A673 (cell line): ENCODE data around the gene GBGT1. TPM values are rescaled to one million over a fixed set of nuclear protein-coding genes. Genes with fewer than 3 reads are reported as not detected.

Source experiments
- BruUV-seq: library from RNA; stranded (reverse); fragments of 400-500 nt; replicated peaks from 2 replicates; lab custom pipeline; 2021; lab: Mats Ljungman, UMichigan
- CTCF ChIA-PET: fragments of 300-600 bp; sonication (Branson Sonifier 250); formaldehyde crosslinking; loops from one replicate; lab custom pipeline; 2022; ENCODE audit warnings: antibody characterized with exemption; lab: Charles Lee
- POLR2A ChIA-PET: fragments of 300-600 bp; sonication (Branson Sonifier 250); formaldehyde crosslinking; loops from one replicate; lab custom pipeline; 2022; ENCODE audit warnings: antibody characterized with exemption; ENCODE audit not compliant: low non-redundant PET; lab: Charles Lee
- DNase-seq: peaks from one replicate; pipeline ENCODE4 v3.0.0-alpha.2; 2015; ENCODE audit warnings: low spot score
- H3K27ac ChIP-seq: fragments of 200-600 bp; sonication (generic); 2 replicates; pipeline ENCODE4 v1.5.1; 2016; ENCODE audit warnings: mixed run types, low read depth, mild to moderate bottlenecking, mixed read lengths, antibody characterized with exemption, low read length; ENCODE audit not compliant: poor library complexity, severe bottlenecking
- H3K27me3 ChIP-seq: fragments of 200-600 bp; sonication (generic); replicated peaks from 2 replicates; pipeline ENCODE4 v1.6.1; 2017; ENCODE audit warnings: mixed run types, low read depth, mild to moderate bottlenecking, mixed read lengths, antibody characterized with exemption, low read length; ENCODE audit not compliant: insufficient read depth, poor library complexity
- H3K36me3 ChIP-seq: fragments of 200-600 bp; sonication (generic); 2 replicates; pipeline ENCODE4 v1.6.1; 2016; ENCODE audit warnings: mixed run types, mild to moderate bottlenecking, mixed read lengths, antibody characterized with exemption, low read length; ENCODE audit not compliant: insufficient read depth, poor library complexity, severe bottlenecking
- H3K4me1 ChIP-seq: fragments of 200-600 bp; sonication (generic); 2 replicates; pipeline ENCODE4 v1.6.1; 2017; ENCODE audit warnings: mixed run types, mild to moderate bottlenecking, mixed read lengths, antibody characterized with exemption, low read length; ENCODE audit not compliant: insufficient read depth, poor library complexity, severe bottlenecking
- H3K4me3 ChIP-seq: fragments of 200-600 bp; sonication (generic); 2 replicates; pipeline ENCODE4 v1.5.1; 2016; ENCODE audit warnings: low read depth, mixed run types, mild to moderate bottlenecking, mixed read lengths, low read length; ENCODE audit not compliant: poor library complexity, severe bottlenecking
- H3K9me3 ChIP-seq: fragments of 200-600 bp; sonication (generic); 2 replicates; pipeline ENCODE4 v1.6.1; 2016; ENCODE audit warnings: mixed run types, low read depth, mild to moderate bottlenecking, mixed read lengths, antibody characterized with exemption, low read length; ENCODE audit not compliant: poor library complexity, severe bottlenecking
- EZH2 ChIP-seq: fragments of 200-600 bp; sonication (generic); IDR thresholded peaks from 2 replicates; pipeline ENCODE4 v1.6.1; 2017; ENCODE audit warnings: borderline replicate concordance, low read depth, mild to moderate bottlenecking, mixed read lengths, antibody characterized with exemption, low read length; ENCODE audit not compliant: poor library complexity, severe bottlenecking
- intact Hi-C: fragments of 100-400 bp; cut with micrococcal nuclease; formaldehyde crosslinking; loops from one replicate; pipeline ENCODE4 v1.10.0; 2022; ENCODE audit not compliant: unreplicated experiment
- total RNA-seq: library from RNA; stranded (reverse); gene quantifications from 2 replicates; pipeline ENCODE4 v1.2.3, GENCODE V29; 2021
- TF ChIP-seq, protein P1 (sequence below): fragments of 300-800, 200-600 bp; sonication (generic); conservative IDR thresholded peaks from 2 replicates; pipeline ENCODE4 v1.5.1; 2017; ENCODE audit warnings: low read depth, mild to moderate bottlenecking, antibody characterized with exemption, low read length, moderate library complexity, mixed read lengths

Gene GBGT1
- total RNA-seq, 1 experiment from 2014 or later: 1.8 TPM

- no peaks in the 10 kb centered on the region for H3K9me3 ChIP-seq
- H3K27ac ChIP-seq: peak overlapping the region; percentile 80
- H3K4me3 ChIP-seq: peak overlapping the region; percentile 65
- TF ChIP-seq, protein P1, sequence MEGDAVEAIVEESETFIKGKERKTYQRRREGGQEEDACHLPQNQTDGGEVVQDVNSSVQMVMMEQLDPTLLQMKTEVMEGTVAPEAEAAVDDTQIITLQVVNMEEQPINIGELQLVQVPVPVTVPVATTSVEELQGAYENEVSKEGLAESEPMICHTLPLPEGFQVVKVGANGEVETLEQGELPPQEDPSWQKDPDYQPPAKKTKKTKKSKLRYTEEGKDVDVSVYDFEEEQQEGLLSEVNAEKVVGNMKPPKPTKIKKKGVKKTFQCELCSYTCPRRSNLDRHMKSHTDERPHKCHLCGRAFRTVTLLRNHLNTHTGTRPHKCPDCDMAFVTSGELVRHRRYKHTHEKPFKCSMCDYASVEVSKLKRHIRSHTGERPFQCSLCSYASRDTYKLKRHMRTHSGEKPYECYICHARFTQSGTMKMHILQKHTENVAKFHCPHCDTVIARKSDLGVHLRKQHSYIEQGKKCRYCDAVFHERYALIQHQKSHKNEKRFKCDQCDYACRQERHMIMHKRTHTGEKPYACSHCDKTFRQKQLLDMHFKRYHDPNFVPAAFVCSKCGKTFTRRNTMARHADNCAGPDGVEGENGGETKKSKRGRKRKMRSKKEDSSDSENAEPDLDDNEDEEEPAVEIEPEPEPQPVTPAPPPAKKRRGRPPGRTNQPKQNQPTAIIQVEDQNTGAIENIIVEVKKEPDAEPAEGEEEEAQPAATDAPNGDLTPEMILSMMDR: no peak
- no peaks in the 10 kb centered on the region for H3K36me3 ChIP-seq
- POLR2A ChIA-PET: no interaction called here
- H3K27me3 ChIP-seq: no peaks in the 10 kb centered on the region
- no peak for DNase-seq
- no TSS peak for BruUV-seq
- intact Hi-C loops: loop anchor here (10.0 kb wide), 1 partner anchor 945 kb away; the partner anchor contains the start of gene BRD3
- CTCF ChIA-PET: no interaction called here
- H3K4me1 ChIP-seq: peaks cover 31% of the 10 kb centered on the region
Measured at GRCh38 chr9:133119846-133120500, 43.7 kb downstream of the GBGT1 start.

GRCh38 chr9:133119103-133119845 lies 44.4 kb downstream of the GBGT1 start:
- H3K9me3 ChIP-seq: no peaks in the 10 kb centered on the region
- POLR2A ChIA-PET: no interaction called here
- no peaks in the 10 kb centered on the region for H3K36me3 ChIP-seq
- TF ChIP-seq, protein P1: no peak
- TF ChIP-seq EZH2: no peak
- BruUV-seq: no TSS peak
- peak overlapping the region; percentile 65 for H3K4me3 ChIP-seq
- H3K27ac ChIP-seq: peak overlapping the region; percentile 47
- intact Hi-C loops: no loop called here
- CTCF ChIA-PET: interaction anchor here (1.5 kb wide), 1 partner anchor 25 kb away, joined by 4 read pairs; no protein-coding TSS in a partner anchor
- DNase-seq: no peak
- peaks cover 37% of the 10 kb centered on the region for H3K4me1 ChIP-seq
- H3K27me3 ChIP-seq: no peaks in the 10 kb centered on the region

GRCh38 chr9:133118568-133118967 lies 45.1 kb downstream of the GBGT1 start:
- Histone ChIP-seq H3K4me1 (peaks cover 44% of the 10 kb centered on the region), H3K27ac (no peak overlapping the region), H3K9me3 (no peaks in the 10 kb centered on the region), H3K4me3 (no peak overlapping the region), H3K36me3 (no peaks in the 10 kb centered on the region), H3K27me3 (no peaks in the 10 kb centered on the region)
- intact Hi-C loops: no loop called here
- no peak for DNase-seq
- ChIA-PET POLR2A (no interaction called here), CTCF (interaction anchor here (1.5 kb wide), 1 partner anchor 26 kb away, joined by 4 read pairs; no protein-coding TSS in a partner anchor)
- BruUV-seq: no TSS peak
- no peak for TF ChIP-seq EZH2
- TF ChIP-seq, protein P1: no peak
